Measurements from ENCODE around the gene CRP. TPM values are rescaled to one million over a fixed set of nuclear protein-coding genes. Genes with fewer than 3 reads are reported as not detected.

Gene CRP
- total RNA-seq, 1 donor from 2014 or later, result not detected

GRCh38 chr1:159707472-159708260, 6.7 kb downstream of the CRP start:
- DNase-seq (no peak), ATAC-seq (no peak)
- intact Hi-C loops (cut with DNase I), result no loop called here
- no peaks in the 10 kb centered on the region for H3K9me3 ChIP-seq
- no peak overlapping the region for H3K4me3 ChIP-seq
- TF ChIP-seq CTCF (IDR thresholded peaks at IDR 0.05), result no peak
- H3K27me3 ChIP-seq (ENCODE audit: low read depth), result no peaks in the 10 kb centered on the region
- H3K4me1 ChIP-seq, result no peaks in the 10 kb centered on the region
- H3K36me3 ChIP-seq, result no peaks in the 10 kb centered on the region
- no peak overlapping the region for H3K27ac ChIP-seq

GRCh38 chr1:159705904-159706256, 8.5 kb downstream of the CRP start:
- no peak for ATAC-seq
- TF ChIP-seq CTCF (IDR thresholded peaks at IDR 0.05), result no peak

GRCh38 chr1:159705251-159705903, 9.0 kb downstream of the CRP start:
- TF ChIP-seq CTCF (IDR thresholded peaks at IDR 0.05), result no peak
- ATAC-seq (peak in 1 of 2 donors; percentile 19), DNase-seq (no peak)
- intact Hi-C loops (cut with DNase I), result no loop called here
- H3K36me3 ChIP-seq, result no peaks in the 10 kb centered on the region
- no peak overlapping the region for H3K27ac ChIP-seq
- H3K27me3 ChIP-seq (ENCODE audit: low read depth), result no peaks in the 10 kb centered on the region
- no peaks in the 10 kb centered on the region for H3K4me1 ChIP-seq
- H3K4me3 ChIP-seq, result no peak overlapping the region
- H3K9me3 ChIP-seq, result no peaks in the 10 kb centered on the region

More at GRCh38 chr1:159705904-159706256, 8.5 kb downstream of the CRP start:
- H3K27ac ChIP-seq, result no peak overlapping the region
- no peaks in the 10 kb centered on the region for H3K27me3 ChIP-seq (ENCODE audit: low read depth)
- no peaks in the 10 kb centered on the region for H3K36me3 ChIP-seq
- intact Hi-C loops (cut with DNase I), result no loop called here
- H3K9me3 ChIP-seq, result no peaks in the 10 kb centered on the region
- no peak overlapping the region for H3K4me3 ChIP-seq
- no peaks in the 10 kb centered on the region for H3K4me1 ChIP-seq
- DNase-seq, result no peak

- Histone ChIP-seq H3K36me3 (no peaks in the 10 kb centered on the region), H3K9me3 (no peaks in the 10 kb centered on the region), H3K27ac (no peak overlapping the region), H3K27me3 (ENCODE audit: low read depth) (no peaks in the 10 kb centered on the region), H3K4me3 (no peak overlapping the region), H3K4me1 (no peaks in the 10 kb centered on the region)
- ATAC-seq, result no peak
- TF ChIP-seq CTCF (IDR thresholded peaks at IDR 0.05), result no peak
- intact Hi-C loops (cut with DNase I), result no loop called here
- DNase-seq, result no peak
Measured at GRCh38 chr1:159704481-159704880, 9.9 kb downstream of the CRP start.

- Histone ChIP-seq H3K27me3 (ENCODE audit: low read depth) (no peaks in the 10 kb centered on the region), H3K9me3 (no peaks in the 10 kb centered on the region), H3K4me3 (no peak overlapping the region), H3K36me3 (no peaks in the 10 kb centered on the region), H3K4me1 (no peaks in the 10 kb centered on the region), H3K27ac (no peak overlapping the region)
- ATAC-seq (no peak), DNase-seq (no peak)
- no peak for TF ChIP-seq CTCF (IDR thresholded peaks at IDR 0.05)
- intact Hi-C loops (cut with DNase I), result no loop called here
Measured at GRCh38 chr1:159700312-159700711, 14.1 kb downstream of the CRP start.
